ENCODE measurements around the gene HOXD13.

The HOXD13 gene

DNA sequence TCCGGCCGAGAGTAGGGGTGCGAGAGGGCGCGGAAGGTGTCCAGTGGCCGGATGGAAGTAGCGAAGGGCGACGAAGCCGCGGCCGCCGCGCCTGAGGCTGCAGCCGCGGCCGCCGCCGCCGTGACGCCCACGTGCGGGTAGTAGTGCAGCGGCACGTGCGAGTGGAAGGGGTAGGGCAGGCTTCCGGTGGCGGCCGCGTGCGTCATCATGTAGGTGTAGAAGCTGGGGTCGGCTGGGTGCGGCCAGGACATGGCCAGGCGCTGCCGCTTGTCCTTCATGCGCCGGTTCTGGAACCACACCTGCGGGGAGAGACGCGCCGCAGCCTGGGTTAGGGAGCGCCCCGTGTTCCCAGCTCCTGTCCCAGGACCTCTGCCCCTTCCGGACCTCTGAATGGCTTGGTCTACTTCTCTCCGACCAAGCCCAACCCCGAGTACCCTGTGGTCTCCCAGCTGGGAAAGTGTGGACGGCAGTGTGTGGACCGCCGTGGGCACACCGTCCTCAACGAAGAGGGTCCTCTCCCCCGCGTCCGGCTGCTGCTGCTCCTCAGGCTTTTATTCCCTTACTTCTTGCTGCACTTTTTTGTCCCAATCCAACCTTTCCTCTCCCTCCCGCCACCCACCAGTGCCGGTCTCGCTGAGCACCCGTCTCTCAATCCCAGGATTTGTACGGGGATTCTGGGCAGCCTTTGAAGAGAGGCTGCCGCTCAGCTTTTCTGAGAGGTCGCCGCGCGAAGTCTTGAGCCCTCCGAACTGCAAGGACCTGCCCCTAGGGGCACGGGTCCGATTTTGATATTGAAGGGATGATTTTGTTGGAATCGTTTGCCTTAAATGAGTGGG, 11.8 kb upstream of the HOXD13 start:
- FAIRE-seq: no peak
- no peak for DNase-seq (ENCODE audit: insufficient read length, low spot score)

DNA sequence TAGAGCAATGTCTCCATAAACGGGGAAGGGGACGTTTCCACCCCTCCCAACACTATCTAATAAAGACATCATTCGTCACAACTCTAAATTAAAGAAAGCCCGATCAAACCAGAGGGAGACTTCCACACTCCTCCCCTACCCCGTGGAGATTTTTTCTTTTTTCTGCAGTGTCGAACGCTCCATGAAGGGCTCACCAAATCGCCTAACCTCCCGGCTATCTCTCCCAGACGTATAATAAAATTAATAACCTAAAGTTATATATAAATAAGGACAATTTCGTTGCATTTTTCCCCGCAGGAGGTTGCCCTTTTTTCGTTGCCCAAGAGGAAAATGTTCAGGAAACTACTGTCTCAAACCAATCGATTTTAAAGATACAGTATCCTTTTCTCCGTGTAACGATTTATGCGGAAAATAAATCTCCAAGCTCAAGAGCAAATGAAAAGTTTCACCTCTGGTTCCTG, 11.1 kb upstream of the HOXD13 start:
- FAIRE-seq: no peak
- no peak for DNase-seq (ENCODE audit: insufficient read length, low spot score)

DNA sequence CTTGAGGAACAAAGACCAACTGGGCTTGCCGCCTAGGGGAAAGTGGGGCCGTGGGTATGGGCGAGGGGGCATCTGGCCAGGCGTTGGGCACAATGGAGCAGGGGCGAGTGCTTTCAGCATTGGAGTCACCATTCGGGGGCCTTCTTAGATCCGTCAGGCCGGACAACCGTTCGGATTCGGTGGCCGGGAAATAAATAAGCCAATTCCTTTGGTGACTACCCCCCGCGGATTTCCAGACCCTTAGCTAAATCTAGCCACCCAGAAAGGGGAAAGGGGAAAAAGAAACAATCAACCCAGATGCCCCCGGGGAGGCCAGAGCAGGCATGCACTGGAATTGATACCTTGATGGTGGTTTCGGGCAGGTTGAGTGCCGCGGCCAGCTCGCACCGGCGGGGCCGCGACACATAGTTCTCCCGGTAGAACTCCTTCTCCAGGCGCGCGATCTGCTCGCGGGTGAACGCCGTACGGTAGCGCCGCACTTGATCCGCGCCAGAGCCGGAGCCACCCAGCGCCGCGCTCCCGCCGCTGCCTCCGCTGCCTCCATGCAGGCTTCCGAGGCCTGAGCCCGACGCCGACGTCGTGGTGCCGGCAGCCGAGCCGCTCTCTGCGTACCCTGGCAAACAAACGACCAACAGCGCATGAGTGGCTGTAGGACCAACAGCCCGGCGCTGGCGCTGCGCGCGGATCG, 10.5 kb upstream of the HOXD13 start:
- FAIRE-seq (no peak), DNase-seq (ENCODE audit: insufficient read length, low spot score) (no peak)

DNA sequence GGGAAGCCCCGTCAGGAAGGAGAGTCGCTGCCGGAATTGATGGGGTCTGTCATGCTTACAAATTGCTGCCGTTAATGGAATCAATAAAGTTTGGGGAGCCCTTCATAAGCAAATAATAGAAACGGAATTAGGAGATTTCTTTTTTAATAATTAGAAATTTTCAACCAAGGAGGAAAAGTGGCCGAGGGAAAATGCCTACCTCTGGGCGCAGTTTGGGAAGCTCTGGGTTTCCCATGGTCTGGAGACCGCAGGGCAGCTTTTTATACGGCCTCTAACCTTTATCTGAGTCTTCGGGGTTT, 10.0 kb upstream of the HOXD13 start:
- DNase-seq (ENCODE audit: insufficient read length, low spot score): no peak
- FAIRE-seq: no peak

DNA sequence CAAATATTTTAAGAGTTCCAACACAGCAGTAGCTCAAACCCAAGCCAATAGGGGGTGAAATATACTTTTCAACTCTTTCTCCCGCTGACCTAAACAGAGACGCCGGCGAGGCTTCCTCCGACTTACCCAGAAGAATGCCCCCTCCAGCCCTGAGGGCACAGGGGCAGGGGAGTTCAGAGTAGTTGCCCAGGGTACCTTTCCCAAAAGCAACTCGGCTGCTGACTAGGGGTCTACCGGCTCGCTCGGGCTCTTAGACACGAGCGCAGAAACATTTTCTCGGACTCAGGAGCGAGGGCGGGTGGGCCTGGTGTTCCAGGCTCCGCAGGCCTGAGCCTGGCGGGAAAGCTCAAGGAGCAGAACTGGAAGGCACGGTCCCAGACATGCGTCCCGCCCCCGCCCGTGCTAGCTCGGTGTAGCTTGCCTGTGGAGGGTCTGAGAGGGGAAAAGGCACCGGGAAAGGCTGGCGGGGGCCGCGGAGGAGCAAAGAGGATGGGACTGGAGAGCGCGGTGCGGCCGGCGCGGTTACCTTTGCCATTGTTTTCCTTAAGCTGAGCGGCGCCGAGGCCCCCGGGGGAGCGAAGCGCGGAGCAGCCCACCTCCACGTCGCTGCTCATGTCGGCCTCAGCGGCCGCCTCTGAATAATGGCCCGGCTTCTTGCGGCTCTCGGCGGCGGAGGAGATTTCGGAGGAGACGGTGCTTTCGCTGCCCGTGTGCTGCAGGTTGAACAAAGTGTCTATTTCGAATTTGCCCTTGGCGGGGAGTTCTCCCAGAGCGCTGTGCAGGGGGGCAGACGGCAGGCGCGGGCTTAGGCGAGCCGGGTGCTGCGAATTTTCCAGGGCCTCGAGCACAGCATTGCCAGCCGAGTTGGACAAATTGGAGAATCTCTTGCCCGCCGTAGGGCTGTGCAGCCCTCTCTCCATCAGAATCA, 9.4 kb upstream of the HOXD13 start:
- no peak for FAIRE-seq

DNA sequence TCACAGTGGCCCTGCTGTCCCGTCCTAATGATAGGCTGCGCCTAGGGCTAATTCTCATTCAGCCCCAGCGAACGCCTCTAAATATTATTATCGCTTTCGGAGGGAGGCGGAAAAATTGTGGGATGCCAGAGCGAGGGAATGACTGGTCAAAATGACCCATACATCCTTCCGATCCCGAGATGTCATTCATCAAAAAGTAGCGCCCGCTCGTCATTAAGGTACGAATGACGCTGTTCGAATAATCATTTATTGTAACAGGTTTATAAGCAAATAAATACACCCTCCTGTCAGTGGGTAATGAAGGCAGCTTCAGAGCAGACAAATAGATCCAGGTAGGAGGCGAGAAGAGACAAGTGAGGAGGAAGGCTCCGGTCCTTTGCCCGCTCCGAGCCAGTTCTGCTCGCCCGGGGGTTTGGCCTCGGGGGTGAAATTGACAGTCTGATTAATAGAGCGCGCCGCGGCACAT, 8.7 kb upstream of the HOXD13 start, which contains the start of gene EVX2:
EVX2 (minus strand) TSS at position 167 of the 466 bp plus-strand sequence. CDS start 186 bp downstream, outside the sequence.
- FAIRE-seq (no peak), DNase-seq (ENCODE audit: insufficient read length, low spot score) (no peak)

More for the DNA sequence above, 9.4 kb upstream of the HOXD13 start:
- DNase-seq (ENCODE audit: insufficient read length, low spot score): no peak

DNA sequence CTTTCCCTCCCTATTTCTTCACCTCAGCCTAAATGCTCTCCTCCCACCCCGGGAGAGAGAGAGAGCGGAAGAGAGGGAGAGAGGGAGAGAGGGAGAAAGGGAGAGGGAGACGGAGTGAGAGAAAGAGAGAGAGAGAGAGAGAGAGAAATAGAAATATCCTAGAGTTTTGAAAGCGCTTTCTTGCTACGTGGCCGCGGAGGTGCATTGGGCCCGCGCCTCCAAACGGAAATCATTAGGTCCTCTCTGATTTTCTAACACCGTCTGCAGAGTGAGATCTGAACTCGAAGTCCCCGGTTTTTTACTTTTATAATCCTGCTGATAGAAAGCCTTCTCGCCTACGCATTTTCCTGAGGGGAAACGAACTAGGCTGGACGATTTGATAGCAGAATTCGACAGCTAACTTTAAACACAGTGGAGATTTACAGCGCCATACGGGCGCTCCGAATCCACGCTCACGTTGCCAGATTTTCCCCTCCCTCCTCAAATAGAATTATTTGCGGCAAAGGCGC, 7.9 kb upstream of the HOXD13 start:
- FAIRE-seq (no peak), DNase-seq (ENCODE audit: insufficient read length, low spot score) (no peak)

DNA sequence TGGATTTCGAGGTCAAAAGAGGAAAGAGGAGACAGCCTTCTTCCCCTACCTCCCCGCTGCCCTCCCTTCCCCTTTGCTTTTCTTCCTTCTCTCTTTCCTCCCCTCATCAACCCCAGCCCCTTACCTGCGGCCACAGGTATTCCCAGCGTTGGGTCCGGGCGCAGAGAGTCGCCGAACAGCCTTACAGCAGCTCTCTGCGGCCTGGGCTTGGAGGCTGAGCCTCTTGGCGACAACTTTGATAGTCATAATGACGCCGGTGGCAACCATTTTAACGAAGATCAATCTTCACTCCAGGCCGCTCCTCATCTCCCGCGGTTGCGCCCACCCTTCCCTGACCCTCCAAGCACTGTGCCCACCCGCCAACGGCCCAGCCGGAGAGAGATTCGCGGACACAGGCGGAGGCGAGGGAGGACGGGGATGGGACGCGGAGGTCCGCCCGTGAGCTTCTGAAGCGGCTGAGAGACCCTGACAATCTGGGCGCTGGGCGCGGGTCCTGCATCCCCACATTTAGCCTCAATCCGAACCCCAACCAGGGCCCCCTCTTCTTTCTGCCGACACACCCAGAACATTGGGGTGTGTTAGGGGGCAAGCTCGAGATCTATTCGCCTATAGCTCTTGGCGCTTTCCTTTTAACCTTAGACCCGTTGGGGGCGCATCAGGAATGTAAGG, 7.3 kb upstream of the HOXD13 start:
- DNase-seq (ENCODE audit: insufficient read length, low spot score) (no peak), FAIRE-seq (no peak)

DNA sequence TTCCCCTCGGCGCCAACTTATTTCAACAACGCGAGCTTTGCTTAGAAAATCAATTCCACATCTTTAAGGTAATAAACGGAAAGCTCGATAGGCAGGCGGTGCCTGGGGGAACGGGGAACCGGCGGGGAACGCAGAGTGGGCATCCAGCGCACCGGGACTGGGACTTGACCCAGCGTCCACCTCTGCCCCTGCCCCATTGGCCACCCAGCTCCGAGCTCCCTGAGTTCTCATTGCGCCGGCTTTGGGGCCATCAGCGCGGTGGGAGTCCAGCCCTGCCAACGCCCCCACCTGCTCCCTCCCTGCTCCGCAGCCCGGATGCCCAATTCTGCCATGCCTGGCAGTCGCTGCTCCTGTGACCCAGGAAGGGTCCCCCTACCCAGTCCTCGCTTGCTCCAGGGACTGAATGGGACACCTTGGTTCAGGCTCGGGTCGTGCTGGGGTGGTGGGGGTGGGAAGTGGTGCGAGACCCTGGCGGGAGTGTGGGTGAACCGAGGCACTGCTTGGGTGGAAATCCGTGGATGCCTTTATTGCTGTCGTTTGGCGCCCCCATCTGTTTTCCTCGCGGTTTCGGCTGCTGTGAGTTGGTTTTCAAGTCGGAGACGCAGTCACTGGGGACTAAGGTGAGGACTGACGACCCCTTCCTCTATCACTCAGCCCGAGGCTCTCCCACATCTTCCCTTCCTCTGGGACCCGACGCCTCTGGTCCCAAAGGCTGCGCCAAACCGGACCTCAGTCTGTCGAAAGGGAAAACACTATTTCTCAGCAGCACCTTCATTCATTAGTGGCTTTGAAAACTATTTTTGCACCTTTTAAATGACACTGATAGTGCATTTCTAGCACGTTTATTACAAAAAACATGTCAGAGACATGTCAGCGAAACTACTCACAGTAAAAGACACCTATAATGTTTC, 6.4 kb upstream of the HOXD13 start:
- no peak for DNase-seq (ENCODE audit: insufficient read length, low spot score)
- no peak for FAIRE-seq

DNA sequence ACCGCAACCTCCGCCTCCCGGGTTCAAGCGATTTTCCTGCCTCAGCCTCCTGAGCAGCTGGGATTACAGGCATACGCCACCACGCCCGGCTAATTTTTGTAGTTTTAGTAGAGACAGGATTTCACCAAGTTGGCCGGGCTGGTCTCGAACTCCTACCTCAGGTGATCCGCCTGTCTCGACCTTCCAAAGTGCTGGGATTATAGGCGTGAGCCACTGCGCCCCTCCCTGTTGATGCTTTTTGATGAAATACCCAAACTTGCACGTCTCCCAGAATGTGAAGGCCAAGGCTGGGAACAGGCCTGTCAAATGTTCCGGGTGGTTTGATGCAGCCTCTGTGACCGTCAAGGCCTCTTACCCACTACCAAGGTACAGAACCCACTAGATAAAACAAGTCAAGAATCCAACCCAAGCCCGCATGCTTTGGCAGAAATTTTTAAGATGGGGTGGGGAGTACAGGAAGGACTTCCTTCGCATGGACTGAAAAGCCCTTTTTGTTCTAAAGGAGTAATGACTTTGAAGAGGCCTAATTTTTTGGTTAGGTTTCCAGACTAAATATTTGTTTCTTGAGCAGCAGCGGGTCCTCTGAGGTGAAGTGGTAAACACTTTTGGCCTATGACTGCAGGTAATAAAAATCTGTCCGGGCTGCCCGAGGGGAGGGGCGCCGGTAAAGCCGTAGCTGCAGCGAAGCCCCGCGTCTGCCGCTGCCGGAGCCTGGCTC, 5.0 kb upstream of the HOXD13 start:
- no peak for FAIRE-seq

DNA sequence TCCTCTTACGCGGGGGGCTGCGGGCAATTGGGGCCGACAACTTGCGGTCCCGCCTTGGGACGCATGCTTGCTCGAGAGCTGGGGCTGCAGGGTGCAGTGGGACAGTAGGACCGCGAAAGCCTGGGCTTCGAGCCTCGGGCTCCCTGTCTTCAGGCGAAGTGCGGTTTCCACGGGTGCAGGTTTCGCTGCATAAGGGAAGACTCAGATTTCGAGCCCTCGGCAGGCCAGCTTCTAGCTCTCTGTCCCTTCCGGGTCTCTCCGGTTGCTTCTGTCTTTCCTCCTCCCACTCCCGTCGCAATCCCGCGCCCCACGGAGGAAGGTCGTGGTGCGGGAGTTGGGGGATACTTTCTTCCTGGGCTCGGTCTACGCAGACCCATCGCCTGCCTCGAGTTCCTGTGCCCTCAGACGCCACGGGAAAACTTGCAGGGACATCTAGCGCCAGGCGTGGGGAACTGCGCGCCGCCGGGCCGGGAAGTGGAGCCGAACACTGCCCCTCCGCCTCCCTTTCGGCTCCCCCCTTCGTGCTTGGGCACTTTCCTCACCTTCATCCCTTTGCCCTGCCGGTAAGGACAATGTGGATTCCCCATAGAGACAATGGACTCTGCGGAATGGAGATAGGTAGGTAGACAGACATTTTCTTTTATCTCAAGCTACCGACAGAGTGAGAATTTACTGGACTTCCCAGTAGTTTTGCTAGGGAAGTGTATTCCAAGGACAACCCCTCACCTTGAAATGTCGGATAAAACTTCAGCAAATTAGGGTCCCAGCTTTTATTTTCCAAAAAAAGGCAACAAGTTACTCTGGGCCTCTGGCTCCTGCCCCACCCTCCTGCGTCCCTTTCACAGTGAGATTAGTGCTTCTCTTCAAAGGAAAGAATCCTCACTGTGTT, 4.2 kb upstream of the HOXD13 start:
- FAIRE-seq: no peak
- DNase-seq (ENCODE audit: insufficient read length, low spot score): no peak

More for the DNA sequence above, 5.0 kb upstream of the HOXD13 start:
- DNase-seq (ENCODE audit: insufficient read length, low spot score): no peak

DNA sequence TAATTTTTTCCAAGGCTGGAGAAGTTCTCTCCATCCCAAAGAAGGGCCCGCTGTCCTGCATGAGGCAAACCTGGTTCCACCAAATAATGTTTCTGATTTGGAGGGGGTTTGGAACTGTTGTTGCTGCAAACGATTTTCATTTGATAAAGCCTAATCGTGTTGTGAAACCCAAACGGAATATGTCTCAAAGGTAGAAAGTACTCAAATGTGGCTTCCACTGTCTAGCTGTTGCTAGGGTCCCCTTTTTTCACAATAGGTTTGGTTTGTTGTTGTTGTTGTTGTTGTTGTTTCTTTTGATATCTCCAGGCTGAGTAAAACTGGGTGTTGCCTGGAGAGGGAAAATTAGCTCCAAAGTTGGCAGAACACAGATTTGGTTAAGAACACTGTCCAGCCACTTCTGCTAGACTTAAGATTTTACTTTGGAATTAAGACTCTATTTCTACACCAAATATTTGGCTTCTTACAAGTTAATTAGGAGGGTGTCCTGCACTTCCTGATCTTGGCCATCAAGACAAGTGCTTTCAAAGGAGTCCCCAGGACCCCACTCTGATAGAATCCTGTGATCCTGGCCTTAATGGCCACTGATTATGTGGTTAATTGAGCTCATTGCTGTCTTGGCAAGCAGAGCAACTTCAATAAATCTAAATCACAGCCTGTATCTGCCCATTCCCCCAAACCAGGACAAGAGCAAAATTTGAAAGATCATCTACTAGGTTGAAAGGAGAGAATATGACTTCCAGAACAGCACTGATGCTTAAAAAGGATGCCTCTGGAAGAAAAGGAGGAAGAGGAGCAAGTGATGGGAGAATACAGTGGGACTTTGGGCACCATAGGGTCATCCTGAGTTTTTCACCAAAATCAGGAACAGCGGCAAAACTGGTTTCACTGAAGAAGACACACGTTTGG, 3.3 kb upstream of the HOXD13 start:
- no peak for DNase-seq (ENCODE audit: insufficient read length, low spot score)
- FAIRE-seq: no peak

DNA sequence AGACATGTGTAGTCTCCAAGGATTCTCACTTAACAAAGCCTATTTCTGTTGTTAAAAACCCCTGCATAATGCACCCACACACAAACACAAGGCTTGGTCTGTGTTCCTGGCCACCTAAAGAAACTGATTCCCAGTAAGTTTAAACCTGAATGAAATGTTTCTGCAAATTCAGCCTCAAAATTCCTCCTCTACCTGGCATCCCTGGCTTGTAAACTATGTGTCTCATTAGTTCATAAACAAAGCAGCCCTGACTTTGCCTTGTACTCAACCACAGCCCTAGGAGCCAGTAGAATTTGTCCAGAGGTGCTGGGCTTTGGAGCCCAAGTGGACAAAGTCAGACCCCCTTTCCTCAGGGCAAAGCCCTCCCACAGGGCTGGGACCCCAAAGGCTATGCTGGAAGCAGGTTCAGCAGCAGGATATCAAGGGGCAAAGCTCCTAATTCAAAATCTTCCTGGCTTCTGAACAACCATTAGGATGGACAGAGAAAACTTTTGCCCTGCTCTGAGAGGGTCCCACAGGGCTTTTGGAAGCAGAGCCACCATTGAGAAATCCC, 2.6 kb upstream of the HOXD13 start:
- FAIRE-seq (no peak), DNase-seq (ENCODE audit: insufficient read length, low spot score) (no peak)

DNA sequence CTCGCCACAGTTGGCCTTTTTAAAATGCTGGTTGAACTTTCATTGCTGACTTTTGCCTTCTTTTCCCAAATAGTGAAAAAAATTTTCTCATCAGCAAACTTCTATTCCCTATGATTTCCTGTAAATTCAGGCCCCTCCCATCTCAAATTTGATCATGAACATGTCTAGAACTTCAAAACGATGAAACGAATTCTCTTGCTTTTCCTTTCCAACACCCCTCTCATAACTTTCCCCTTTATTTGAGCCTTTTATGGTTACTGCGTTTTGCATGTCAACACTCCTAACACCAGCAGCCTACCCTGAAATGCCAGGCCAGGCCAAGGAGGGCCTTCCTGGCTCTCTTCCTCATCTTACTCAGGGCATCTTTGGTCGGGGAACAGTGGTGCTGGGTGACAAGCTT, 1.7 kb upstream of the HOXD13 start:
- FAIRE-seq: no peak
- DNase-seq (ENCODE audit: insufficient read length, low spot score): no peak

DNA sequence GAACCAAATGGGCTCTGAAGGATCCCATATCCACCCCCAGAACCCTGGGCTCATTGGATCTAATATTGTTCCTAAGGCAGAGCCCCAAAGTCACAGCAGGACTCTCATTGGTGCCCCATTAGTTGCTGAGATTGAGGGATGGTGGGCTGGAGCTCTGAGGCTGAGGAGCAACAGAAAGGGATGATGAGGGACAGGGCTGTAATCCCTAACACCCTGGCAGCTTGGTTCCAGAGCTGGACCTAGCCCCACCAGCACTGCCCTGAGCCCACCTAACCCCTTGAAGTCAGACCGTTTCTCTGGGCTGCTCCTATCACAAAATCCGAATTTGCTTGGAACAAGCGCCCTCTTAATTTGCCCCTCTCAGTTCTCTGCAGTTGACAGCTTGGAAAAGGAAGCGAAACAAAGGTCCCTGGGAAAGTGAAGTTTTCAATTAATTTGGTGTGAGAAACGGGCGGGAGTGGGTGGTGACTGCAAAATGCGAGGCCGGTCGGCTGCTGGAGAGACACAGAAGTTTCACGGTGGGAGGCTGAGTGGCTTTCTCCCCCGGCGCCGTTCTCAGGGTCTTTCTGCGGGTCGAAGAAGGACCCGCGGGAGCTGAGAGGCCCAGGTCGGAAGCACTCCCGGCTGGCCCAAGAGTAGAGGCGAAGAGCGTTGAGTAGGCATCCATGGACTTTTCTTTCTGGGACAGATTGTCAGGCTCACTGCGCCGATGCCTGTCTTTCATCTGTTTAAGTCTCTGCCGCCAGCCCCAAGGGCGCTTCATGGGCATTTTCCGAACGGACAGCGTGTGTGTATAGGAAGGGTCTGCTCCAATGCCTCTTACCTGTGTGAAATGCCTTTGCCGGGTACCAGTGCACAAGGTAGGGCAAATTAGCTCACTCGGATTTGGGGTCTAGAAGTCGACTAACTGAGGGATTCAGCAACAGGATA, 927 bp upstream of the HOXD13 start:
- no peak for FAIRE-seq
- DNase-seq (ENCODE audit: insufficient read length, low spot score): no peak
